Panc1 (cell line): Measurements from ENCODE around the gene FGFRL1. TPM values are rescaled to one million over a fixed set of nuclear protein-coding genes. Genes with fewer than 3 reads are reported as not detected.

Source experiments
- ATAC-seq: fragments of 200-7000 bp; cut with Tn5 transposase; 2 replicates; pipeline ENCODE4 v1.9.1; 2020; ENCODE audit warnings: mild to moderate bottlenecking, moderate library complexity
- BruUV-seq: library from RNA; stranded (reverse); fragments of 400-500 nt; replicated peaks from 2 replicates; lab custom pipeline; 2021; lab: Mats Ljungman, UMichigan
- CTCF ChIA-PET: fragments of 300-600 bp; sonication (Branson Sonifier 250); formaldehyde crosslinking; loops from one replicate; lab custom pipeline; 2022; ENCODE audit warnings: antibody characterized with exemption; lab: Charles Lee
- POLR2A ChIA-PET: fragments of 300-600 bp; sonication (Branson Sonifier 250); formaldehyde crosslinking; loops from one replicate; lab custom pipeline; 2022; ENCODE audit warnings: antibody characterized with exemption; lab: Charles Lee
- DNase-seq: peaks from one replicate; pipeline ENCODE4 v3.0.0-alpha.2; 2010; ENCODE audit warnings: low read depth, low spot score
- H3K27ac ChIP-seq: 2 replicates; pipeline ENCODE4 v1.5.1; 2011; ENCODE audit warnings: mild to moderate bottlenecking, low read length, inconsistent platforms
- H3K27me3 ChIP-seq: fragments of 200-500 bp; sonication (Bioruptor generic); 2 replicates; pipeline ENCODE4 v1.6.0; 2014; ENCODE audit warnings: low read length, inconsistent platforms; ENCODE audit not compliant: control insufficient read depth, insufficient read depth
- H3K36me3 ChIP-seq: fragments of 200-500 bp; sonication (Bioruptor generic); 2 replicates; pipeline ENCODE4 v1.5.1; 2014; ENCODE audit warnings: inconsistent platforms, mild to moderate bottlenecking, low read length, moderate library complexity; ENCODE audit not compliant: control insufficient read depth, insufficient read depth
- H3K4me1 ChIP-seq: 2 replicates; pipeline ENCODE4 v1.5.1; 2011; ENCODE audit warnings: inconsistent platforms, mild to moderate bottlenecking, low read length, moderate library complexity; ENCODE audit not compliant: control insufficient read depth, insufficient read depth
- H3K4me3 ChIP-seq, 2 experiments: 2 replicates each; pipeline ENCODE4 v1.5.1; 2011 to 2012; ENCODE audit warnings: low read depth in 2 of 2, low read length in 2 of 2, mild to moderate bottlenecking in 2 of 2, inconsistent platforms in 1 of 2, moderate library complexity in 1 of 2
- H3K9me3 ChIP-seq: fragments of 200-500 bp; sonication (Bioruptor generic); 2 replicates; pipeline ENCODE4 v1.5.1; 2014; ENCODE audit warnings: low read depth, mild to moderate bottlenecking, inconsistent platforms, low read length, moderate library complexity; ENCODE audit not compliant: control insufficient read depth, insufficient read depth
- CTCF ChIP-seq: fragments of 450-650 bp; IDR thresholded peaks from 2 replicates; pipeline ENCODE4 v1.5.1; 2017; ENCODE audit warnings: mild to moderate bottlenecking
- POLR2AphosphoS5 ChIP-seq: IDR thresholded peaks from 2 replicates; pipeline ENCODE4 v1.6.1; 2012; ENCODE audit warnings: mild to moderate bottlenecking, low read depth, low read length, moderate library complexity
- REST ChIP-seq, 2 experiments: IDR thresholded peaks; 2 replicates each; pipeline ENCODE4 v1.6.1; 2011 to 2012; ENCODE audit warnings: low read depth in 2 of 2, control low read depth in 1 of 2, low read length in 1 of 2, mild to moderate bottlenecking in 1 of 2, moderate library complexity in 1 of 2; ENCODE audit not compliant: insufficient read depth in 1 of 2
- SIN3A ChIP-seq: IDR thresholded peaks from 2 replicates; pipeline ENCODE4 v1.6.1; 2012; ENCODE audit warnings: low read depth, mild to moderate bottlenecking, low read length, moderate library complexity, borderline replicate concordance; ENCODE audit not compliant: insufficient read depth
- TCF7L2 ChIP-seq: IDR thresholded peaks from 2 replicates; pipeline ENCODE4 v1.6.1; 2011; ENCODE audit warnings: mild to moderate bottlenecking, low read depth, low read length, inconsistent platforms
- in situ Hi-C: cut with HindIII; loops from 2 replicates; pipeline ENCODE4 v1.10.0; 2016; ENCODE audit warnings: low sequenced_read_pairs, low pct_unique_long_range_greater_than_20kb
- intact Hi-C: fragments of 100-400 bp; cut with micrococcal nuclease; formaldehyde crosslinking; loops from one replicate; pipeline ENCODE4 v1.10.0; 2022; ENCODE audit not compliant: unreplicated experiment
- total RNA-seq: library from RNA; stranded (reverse); gene quantifications from one replicate; pipeline ENCODE4 v1.2.1, GENCODE V29; 2021; ENCODE audit not compliant: unreplicated experiment

FGFRL1 gene
- total RNA-seq, 1 experiment from 2014 or later: 43.1 TPM

- TF ChIP-seq TCF7L2: no peak
- in situ Hi-C loops (no loop called here), intact Hi-C loops (no loop called here)
- CTCF ChIA-PET: no interaction called here
- ATAC-seq (no peak), DNase-seq (no peak)
- POLR2A ChIA-PET: no interaction called here
- TSS peak; percentile 87 for BruUV-seq
- Histone ChIP-seq H3K27me3 (no peaks in the 10 kb centered on the region), H3K36me3 (no peaks in the 10 kb centered on the region), H3K27ac (no peak overlapping the region), H3K4me1 (peaks cover 6% of the 10 kb centered on the region), H3K9me3 (no peaks in the 10 kb centered on the region), H3K4me3 (no peak overlapping the region)
Observed at GRCh38 chr4:1024882-1025545, 13.6 kb downstream of the FGFRL1 start.

GRCh38 chr4:1026115-1026514, 14.7 kb downstream of the FGFRL1 start:
- ChIA-PET POLR2A (no interaction called here), CTCF (no interaction called here)
- no peaks in the 10 kb centered on the region for H3K27me3 ChIP-seq
- H3K9me3 ChIP-seq: no peaks in the 10 kb centered on the region
- no peak overlapping the region for H3K4me3 ChIP-seq
- DNase-seq: no peak
- TF ChIP-seq SIN3A: no peak
- no peak for TF ChIP-seq TCF7L2
- no peak for TF ChIP-seq CTCF
- TF ChIP-seq REST (IDR thresholded peaks at IDR 0.05; ENCODE audit: insufficient read depth in 1 of 2, low read depth in 2 of 2, low read length in 1 of 2): no peak
- no peak; the same call in 1 of the 2 replicates for TF ChIP-seq POLR2AphosphoS5
- no TSS peak for BruUV-seq
- no peaks in the 10 kb centered on the region for H3K36me3 ChIP-seq
- ATAC-seq: peak; percentile 42; the same call in 1 of the 2 replicates
- in situ Hi-C loops: no loop called here
- intact Hi-C loops: no loop called here
- H3K4me1 ChIP-seq: peaks cover 13% of the 10 kb centered on the region
- no peak overlapping the region for H3K27ac ChIP-seq

- Histone ChIP-seq H3K36me3 (no peaks in the 10 kb centered on the region), H3K27me3 (no peaks in the 10 kb centered on the region), H3K4me1 (peaks cover 13% of the 10 kb centered on the region), H3K27ac (no peak overlapping the region), H3K9me3 (no peaks in the 10 kb centered on the region), H3K4me3 (no peak overlapping the region)
- DNase-seq (no peak), ATAC-seq (0 out of 2 replicates have a peak, but pooled peaks have one; percentile 5)
- TF ChIP-seq TCF7L2: no peak
- no peak for TF ChIP-seq SIN3A
- no peak for TF ChIP-seq CTCF
- no peak for TF ChIP-seq POLR2AphosphoS5
- no peak for TF ChIP-seq REST (IDR thresholded peaks at IDR 0.05; ENCODE audit: insufficient read depth in 1 of 2, low read depth in 2 of 2, low read length in 1 of 2)
- no TSS peak for BruUV-seq
- CTCF ChIA-PET: no interaction called here
- POLR2A ChIA-PET: no interaction called here
- intact Hi-C loops (no loop called here), in situ Hi-C loops (no loop called here)
Observed at GRCh38 chr4:1027219-1027914, 15.9 kb downstream of the FGFRL1 start.
